PC-9 (cell line): ENCODE data around the gene SEMA4A.

Experiments
- EZH2 ChIP-seq: fragments of 200-600 bp; sonication (generic); IDR thresholded peaks from 2 replicates; pipeline ENCODE4 v1.8.0; 2017; ENCODE audit warnings: antibody characterized with exemption, low read depth
- TF ChIP-seq, protein P1 (sequence below): fragments of 200-600 bp; sonication (generic); conservative IDR thresholded peaks from 2 replicates; pipeline ENCODE4 v1.6.1; 2017; ENCODE audit warnings: mixed run types, antibody characterized with exemption, mild to moderate bottlenecking, moderate library complexity

GRCh38 chr1:156220226-156220625, 66.8 kb downstream of the SEMA4A start:
- TF ChIP-seq, protein P1, sequence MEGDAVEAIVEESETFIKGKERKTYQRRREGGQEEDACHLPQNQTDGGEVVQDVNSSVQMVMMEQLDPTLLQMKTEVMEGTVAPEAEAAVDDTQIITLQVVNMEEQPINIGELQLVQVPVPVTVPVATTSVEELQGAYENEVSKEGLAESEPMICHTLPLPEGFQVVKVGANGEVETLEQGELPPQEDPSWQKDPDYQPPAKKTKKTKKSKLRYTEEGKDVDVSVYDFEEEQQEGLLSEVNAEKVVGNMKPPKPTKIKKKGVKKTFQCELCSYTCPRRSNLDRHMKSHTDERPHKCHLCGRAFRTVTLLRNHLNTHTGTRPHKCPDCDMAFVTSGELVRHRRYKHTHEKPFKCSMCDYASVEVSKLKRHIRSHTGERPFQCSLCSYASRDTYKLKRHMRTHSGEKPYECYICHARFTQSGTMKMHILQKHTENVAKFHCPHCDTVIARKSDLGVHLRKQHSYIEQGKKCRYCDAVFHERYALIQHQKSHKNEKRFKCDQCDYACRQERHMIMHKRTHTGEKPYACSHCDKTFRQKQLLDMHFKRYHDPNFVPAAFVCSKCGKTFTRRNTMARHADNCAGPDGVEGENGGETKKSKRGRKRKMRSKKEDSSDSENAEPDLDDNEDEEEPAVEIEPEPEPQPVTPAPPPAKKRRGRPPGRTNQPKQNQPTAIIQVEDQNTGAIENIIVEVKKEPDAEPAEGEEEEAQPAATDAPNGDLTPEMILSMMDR = no peak
- no peak for TF ChIP-seq EZH2
